Measurements from ENCODE around the gene DCDC2.
"Not testable (repeated sequence)": the region's sequence is repeated elsewhere in the genome, so short reads cannot be mapped to it uniquely, and the experiment has no call there.

The DCDC2 gene

DNA sequence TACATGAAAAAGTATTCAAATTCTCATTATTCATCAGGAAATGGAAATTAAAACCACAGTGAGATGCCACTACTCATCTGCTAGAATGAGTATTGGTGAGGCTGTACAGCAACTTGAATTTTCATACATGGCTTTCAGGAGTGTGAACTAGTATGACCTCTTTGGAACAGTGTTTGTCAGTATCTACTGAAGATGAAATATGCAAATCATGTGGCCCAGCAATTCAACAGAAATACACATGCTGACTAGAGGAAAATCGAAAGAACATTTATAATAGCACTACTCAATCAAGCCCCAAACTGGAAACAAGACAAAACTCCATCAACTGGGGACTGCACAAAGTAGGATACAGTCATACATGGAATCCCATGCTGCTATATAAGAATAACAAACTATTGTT lies 102.2 kb downstream of the DCDC2 start:
- no peak for DNase-seq

DNA sequence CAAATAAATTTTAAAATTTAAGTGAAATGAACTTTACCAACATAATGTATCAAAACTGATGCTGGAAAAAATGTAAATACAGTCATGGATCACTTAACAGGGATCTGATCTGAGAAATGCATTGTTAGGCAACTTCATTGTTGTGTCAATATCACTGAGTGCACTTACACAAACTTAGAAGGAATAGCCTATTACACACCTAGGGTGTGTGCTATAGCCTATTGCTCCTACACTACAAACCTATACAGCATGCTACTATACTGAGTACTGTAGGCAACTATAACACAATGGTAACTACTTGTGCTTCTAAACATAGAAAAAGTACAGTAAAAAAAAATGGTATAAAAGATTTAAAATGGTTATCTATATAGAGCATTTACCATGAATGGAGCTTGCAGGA lies 104.5 kb downstream of the DCDC2 start:
- no peak for DNase-seq

DNA sequence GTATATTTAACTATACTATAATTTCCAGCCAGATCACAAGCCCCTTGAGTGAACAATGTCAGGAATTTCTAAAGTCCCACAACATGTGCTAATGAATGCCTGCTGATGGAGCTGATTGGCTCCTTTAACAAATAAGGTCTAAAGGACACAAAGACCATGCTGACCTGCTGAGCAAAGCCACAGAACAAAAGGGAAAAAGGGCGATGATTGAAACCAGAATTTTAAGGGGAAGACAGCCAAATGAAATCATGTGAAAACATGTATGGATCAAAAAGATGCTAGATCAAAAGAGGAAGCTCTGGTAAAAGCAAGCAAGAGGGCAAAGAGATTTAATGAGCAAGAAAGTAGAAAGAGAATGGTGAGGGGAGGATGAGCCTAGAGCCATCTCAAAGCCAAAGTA lies 105.6 kb downstream of the DCDC2 start:
- no peak for DNase-seq

DNA sequence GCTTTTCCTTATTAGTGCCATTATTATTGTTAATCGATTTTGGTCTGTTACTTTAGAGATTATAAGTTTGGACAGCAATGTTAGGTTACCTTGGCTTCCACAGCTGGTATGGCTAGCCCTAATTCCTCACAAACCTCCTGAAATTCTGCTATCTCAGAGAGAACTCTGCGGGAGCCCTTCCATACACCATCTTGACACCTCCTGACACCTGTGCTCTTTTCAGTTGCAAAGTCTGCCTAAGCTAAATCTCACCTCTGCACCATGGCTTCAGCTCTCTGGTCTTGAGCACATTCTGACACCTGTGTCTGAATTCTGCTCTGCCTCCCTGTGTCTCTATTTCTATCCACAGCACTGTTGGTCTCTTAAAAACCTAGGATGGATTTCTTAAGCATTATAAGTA lies 106.5 kb downstream of the DCDC2 start:
- no peak for DNase-seq

DNA sequence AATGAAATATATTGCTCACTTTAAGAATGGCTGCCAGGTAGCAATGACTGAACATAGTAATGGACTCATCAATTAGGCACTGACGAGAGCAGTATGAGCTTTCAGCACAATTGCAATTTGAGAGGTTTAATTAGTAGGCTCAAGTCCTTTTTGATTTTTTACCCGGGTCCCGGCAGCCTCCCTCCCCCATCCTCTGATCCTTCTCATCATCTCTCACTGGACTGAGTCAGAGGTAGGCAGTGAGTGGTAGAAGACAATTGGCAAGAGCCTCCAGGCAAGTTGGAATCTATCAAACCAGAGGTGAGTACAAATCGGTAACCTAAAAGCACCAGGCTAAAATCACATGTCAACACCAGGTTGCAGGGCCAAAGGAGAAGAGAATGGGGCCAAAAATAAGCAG lies 107.9 kb downstream of the DCDC2 start:
- no peak for DNase-seq

DNA sequence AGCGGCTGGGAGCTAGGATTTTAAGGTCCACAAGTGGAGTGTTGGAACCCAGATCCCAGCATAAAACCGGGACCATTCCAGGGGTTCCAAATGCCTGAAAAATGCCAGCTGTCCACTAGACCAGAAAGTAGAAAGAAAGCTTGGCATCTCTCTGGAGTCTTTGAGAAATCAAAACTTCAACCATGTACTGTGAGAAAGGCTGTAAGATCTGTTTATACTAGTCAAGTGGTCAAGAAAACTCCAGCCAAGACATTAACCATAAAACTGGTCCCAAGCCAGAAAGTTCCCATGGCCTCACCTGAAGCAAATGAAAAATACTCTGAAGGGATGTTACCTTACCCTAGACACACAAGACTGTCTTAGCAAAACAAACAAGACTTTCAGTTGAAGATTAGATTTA lies 112.6 kb downstream of the DCDC2 start:
- DNase-seq: no peak

DNA sequence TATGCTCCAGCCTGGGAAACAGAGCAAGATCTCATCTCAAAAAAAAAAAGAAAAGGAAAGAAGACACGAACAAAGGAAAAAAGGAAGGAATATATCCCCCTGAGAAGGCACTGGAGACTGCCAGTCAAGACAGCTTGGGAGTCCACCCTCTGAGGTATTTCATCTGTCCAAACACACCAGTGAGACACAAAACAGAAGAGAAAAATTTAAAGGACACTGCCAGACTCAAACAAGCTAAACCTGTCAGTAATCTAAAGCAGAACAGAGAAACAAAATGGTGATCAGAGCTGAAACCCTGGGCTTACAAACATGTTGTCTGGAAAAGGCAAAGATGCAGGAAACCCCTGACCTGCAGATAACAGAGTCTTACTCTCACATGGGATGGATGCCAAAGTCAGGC lies 114.9 kb downstream of the DCDC2 start:
- DNase-seq: no peak

DNA sequence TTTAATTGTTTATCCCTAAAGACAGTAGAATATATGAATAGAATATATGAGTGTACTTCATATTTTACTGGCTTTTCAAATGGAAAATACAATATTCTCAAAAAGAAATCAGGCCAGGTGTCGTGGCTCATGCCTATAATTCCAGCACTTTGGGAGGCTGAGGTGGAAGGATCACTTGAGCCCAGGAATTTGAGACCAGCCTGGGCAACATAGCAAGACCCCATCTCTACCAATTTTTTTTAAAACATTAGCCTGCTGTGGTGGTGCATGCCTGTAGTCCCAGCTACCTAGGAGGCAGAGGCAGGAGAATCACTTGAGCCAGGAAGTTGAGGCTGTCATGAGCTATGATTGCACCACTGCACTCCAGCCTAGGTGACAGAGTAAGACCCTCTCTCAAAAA lies 116.1 kb downstream of the DCDC2 start:
- not testable (repeated sequence) for DNase-seq

DNA sequence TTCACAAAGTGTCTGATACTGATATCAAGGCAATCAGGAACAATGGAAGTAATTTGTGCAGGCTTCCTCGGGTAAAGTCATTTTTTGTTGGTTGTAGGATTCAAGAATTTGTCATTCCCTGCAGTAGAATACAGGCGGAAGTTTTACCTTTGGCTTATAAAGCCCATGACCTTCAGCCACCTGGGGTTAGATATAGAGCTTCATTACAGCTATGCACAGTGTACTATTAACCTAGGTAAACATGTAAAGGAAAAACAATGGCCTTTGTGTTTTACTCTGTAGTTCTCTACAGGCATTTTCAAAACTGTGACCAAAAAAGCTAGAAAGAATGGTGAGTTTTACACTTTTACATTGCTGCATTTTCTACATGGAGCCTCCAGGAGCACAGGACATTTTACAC lies 116.9 kb downstream of the DCDC2 start:
- no peak for DNase-seq

DNA sequence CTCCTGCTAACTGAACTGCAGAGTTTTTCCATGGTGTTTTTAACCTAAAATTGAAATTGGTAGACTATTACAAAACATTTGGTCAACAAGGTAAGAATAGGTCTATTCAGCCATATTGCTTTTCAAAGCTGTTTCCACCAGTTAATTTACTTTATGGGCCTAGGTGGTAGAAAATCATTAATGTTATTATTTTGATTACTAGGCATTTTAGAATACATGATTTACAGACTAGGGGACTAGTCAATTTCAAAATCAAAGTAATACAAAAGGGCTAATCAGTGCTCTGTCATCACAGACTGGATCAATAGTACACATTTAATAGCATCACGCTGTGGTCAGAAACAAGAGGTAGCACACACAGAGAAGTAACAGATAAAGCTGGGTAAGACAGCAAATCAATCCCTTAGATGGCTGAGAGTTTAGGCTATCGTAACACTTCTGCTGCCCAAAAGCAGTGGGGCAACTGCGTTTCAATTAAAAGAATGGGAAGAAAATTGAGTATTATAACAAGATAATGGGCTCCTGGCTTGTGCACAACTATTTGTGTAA lies 117.4 kb downstream of the DCDC2 start:
- DNase-seq: no peak

DNA sequence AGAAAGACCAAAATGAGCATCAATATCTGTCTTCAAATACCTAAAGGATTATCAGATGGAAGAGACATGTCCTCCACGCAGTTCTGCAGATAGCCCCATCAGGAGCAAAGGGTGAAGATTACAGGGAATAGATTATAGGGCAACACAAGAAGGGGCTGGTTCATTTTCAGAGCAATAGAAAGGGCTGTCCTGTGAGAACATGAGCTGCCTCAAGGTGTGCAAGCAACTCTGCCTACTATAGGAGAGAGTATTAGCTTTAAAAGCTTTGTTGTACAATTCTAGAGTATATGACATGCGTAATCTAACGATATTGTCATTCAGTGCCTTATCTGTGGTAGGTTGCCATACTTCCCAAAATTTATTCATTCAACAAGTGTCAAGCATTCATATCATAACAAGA lies 119.2 kb downstream of the DCDC2 start:
- DNase-seq: no peak

DNA sequence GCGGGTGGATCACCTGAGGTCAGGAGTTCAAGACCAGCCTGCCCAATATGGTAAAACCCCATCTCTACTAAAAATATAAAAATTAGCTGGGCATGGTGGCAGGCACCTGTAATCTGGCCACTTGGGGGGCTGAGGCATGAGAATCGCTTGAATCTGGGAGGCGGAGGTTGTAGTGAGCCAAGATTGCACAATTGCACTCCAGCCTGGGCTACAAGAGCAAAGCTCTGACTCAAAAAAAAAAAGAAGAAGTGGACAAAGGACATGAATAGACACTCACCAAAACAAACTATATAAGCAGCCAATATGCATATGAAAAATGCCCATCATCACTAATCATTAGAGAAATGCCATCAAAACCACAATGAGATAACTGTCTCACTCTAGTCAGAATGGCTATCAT lies 121.1 kb downstream of the DCDC2 start:
- peak in 1 of 2 donors; percentile 25 for DNase-seq

DNA sequence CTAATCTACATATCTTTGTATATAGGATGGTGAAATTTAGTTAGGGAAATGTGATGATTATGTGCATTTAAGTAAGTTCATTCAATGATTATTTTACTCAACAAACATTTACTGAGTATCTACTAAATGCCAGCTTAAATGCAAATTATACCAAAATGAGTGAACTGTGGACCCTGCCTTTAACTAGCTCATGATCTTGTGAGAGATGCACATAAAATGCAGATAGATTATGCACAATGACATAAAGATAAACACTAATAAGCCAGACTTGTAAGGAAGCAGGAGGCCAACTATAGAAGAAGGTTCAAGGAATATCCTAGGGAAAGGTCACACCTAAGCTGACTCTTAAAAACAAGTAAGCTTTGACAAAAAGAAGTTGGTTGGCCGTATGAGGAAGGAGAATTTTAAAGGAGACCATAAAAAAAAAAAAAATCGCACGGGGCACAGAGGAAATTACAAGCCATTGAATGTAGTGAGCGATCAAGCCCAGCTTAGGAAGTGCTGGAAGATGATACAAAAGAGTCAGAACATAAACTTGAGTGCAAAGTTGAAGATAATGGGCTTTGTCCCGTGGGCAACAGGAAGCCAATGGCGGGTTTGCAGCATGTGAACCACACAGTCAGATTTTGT lies 123.9 kb downstream of the DCDC2 start:
- no peak for DNase-seq

DNA sequence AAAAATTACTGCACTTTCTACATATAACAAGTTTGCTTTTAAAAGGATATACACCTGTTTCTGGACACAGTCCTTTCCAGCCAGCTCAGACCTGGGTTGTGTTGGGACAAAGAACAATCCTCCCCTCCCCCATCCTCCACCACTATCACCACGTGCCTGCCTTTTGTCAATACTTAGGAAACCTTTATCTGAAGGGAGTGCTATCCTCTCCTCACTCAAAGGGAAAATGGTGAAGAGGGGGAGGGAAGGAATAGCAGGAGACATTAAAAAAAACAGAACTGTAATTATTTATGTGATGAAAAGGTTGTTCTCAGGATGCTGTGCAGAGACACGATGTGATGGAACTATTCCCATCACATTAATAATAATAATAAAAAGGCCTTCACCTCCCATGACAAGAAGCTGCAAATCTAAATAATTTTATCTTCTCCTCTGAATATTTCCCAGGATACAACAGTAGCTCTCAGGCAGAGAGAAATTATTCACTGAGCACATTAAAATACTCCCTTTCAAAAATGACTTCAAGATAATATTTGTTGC lies 126.4 kb downstream of the DCDC2 start:
- DNase-seq: no peak

DNA sequence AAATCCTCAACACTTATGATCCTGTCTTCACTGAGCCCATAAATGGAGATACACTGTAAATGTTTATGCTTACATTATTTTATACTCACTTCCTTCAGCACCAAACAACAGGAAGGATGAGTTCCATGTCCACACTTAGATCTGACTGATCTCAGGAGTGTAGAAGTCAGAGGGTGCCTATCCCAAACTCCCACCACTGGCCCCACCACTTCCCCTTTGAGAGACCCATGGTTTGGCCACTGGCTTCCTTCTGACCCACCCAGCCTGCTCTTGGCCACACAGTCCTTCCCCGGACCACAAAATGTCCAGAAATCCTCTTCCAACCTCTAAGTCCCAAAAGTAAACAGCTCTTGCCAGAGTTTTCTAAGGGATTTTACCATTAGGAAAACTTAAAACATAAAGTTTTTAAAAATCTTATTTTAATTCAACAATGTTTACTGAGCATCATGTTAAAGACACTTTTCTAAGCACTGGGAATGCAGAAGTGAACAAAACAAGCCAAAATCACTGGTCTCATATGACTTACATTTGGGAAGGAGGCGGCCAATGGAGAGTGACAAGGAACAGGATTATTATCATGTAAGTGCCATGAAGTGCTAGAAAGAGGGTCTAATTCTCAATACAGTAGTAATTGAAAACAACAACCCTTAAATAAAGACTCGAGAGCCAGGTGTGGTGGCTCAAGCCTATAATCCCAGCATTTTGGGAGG lies 128.0 kb downstream of the DCDC2 start:
- no peak for DNase-seq

DNA sequence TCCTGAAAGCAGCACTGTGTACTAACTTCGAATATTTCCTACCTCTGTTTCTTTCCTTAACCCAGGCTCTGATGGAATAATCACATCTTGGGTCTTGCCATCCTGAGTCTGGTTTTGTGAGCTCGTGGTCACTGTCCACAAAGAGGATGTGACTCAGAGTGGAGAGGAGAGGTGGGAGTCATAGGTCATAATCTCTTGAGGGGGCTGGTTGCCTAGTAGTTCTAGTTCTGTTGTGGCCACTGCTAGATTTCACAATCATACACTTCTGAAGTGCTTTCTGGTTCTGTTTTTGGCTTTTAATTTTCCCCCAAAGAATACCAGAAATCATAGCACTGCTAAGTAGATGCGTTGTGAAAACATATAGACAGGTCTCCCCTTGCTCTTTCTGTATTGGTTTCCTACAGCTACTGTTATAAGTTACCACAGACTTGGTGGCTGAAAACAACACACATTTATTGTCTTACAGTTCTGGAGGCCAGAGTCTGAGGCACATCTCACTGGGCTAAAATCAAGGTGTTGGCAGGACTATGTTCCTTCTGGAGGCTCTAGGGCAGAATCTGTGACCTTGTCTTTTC lies 129.1 kb downstream of the DCDC2 start:
- peak; percentile 7 to 36 for DNase-seq

DNA sequence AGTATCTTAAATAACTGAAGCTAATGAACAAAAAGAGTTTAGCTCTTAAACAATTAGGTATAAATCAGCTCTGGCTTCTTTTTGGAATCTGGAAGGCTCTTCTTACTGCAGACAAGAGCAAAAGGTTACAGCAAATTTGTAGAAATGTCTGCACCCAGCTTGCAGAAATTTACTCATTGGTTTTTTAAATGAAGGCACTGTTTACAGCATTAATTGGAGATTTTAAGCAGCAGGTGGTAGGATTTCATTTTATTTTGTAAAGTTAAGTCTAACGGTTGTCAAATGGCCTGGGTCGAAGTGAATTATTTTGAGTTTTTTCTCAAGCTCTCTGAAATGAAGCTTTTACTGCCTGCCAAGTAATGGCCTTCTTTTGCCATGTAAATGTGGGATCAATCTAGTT lies 129.7 kb downstream of the DCDC2 start:
- DNase-seq: no peak

DNA sequence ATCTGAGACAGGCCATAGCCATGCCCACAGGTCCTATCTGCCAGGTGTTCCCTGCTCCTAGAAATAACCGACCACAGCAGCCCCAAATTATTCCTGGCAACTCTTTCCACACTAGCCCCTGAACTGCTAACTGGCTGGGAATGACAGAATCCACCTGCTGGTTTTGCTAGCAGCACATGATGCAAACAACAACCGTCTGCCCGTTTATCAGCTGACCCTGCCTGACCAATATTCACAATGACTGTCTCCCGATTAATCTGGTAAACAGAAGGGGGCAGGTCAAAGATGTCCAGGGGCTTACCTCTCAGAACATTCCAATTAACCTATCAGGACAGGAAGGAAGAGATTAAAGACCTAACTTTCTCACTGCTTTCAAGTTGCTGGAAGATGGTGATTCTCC lies 130.3 kb downstream of the DCDC2 start:
- no peak for DNase-seq

DNA sequence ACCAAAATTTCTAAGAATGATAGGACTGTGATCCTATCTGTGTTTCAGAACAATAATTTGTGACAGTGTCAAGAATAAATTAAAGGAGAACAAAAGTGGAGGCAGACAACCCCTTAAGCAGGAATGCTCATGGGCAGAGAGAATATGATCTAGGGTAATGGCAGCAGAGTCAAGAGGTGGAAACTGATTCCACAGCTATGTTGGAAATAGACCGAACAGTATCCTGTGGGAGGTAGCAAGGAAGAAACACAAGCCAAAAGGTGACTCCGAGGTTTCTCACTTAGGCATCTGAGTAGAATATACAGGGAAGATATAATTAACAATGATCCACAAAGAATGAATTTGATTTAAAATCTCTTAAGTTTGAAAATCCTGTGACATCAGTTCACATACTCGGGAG lies 131.3 kb downstream of the DCDC2 start:
- DNase-seq: no peak

DNA sequence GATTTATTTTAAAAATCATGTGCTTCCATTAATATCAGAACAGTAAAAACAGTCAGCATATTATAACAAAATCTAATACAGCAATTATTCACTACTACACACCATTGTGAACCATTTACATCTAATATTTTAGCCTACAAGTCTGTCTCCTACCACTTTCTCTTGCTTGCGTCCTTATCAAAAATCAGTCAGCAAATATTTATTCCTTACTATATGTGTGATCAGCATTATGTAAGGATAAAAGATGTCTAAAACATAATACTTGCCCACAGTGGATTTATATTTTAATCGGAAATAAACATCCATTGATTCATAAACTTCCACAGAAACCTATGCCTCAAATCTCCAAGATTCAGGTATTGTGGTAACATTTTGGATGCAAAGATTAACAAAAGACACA lies 132.0 kb downstream of the DCDC2 start:
- no peak for DNase-seq

DNA sequence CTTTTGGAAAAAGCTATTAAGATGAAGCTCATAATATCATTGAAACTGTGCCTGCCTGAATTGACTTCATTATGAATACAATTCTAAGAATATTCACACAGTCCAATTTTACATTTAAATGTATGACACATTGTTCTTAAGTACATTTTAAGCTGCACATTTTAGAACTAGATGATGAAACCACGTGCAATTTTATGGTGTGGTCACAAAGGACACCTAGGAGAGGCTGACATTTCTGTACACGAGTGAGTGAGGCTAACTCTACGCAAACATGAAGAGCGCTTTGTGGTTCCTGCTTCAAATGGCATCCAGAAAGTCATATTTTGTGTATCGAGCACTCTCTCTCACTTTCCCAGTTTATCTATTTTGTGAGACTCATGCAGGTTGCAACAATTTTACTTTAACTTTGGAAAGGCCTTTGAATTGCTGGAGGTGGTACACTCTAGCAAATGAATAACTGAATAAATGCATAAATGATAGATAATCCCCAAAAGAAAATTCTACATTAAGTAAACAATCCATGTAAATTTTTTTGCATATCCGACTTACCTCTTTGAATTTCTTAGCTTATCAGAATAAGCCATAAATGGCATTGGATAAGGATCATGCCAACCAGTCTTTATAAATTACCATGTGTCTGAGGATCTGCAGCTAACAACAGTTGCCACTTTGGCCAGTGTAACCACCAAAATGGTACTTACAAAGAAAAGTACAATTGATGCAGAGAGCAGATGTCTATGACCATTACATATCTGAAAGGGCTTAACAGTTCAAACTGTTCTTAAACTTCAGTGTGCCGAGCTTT lies 134.5 kb downstream of the DCDC2 start:
- no peak for DNase-seq

DNA sequence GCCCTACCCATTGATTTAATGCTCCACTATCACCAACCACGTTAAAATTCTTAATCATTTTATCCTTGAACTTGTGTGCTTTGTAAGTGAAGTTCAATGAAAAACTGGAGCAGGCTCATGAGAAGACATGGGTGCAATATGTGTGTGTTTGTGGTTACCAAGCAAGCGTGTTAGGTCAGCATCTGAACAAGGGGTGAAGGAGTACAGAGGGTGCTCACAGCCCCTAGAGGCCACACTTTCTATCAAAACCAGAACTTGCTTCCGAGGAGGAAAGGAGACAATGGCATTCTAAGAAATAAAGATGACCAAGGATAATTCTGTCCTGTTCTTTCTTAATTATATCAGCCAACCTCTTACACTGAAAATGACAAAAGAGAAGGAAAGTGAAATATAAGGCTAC lies 138.2 kb downstream of the DCDC2 start:
- no peak for DNase-seq

DNA sequence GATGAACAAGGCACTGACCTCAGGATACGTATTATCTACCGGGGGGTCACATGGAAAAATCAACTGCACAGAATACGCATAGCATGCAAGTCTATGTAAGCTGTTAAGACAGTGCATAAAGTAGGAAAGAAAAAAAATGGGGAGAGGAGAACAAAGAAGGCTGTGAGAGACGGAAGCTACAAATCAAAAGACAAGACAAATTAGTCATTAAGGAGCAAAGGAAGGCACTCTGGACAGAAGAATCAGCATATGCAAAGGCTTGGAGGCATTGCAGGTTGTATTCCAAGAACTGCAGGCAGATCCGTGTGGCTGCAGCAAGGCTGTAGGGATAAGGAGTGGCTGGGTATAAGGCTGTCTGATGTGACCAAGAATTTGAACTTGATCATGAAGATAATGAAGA lies 142.9 kb downstream of the DCDC2 start:
- no peak for DNase-seq
